ENCODE measurements around the gene STRN4.

DNA sequence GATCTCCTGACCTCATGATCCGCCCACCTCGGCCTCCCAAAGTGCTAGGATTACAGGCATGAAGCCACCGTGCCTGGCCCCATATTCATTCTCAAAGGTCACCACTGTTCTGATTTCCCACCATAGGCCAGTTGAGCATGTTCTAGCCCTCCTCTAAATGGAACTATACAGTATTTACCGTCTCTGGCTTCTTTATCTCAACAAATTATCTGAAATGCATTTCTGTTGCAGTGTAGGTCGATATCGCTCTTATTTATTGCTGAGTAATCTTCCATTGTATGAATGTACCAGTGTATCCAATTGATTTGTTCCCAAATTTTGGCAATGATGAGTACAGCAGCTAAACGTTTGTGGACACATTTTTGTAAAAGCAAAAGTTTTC, 26.8 kb upstream of the STRN4 start:
- TF ChIP-seq, protein P1, sequence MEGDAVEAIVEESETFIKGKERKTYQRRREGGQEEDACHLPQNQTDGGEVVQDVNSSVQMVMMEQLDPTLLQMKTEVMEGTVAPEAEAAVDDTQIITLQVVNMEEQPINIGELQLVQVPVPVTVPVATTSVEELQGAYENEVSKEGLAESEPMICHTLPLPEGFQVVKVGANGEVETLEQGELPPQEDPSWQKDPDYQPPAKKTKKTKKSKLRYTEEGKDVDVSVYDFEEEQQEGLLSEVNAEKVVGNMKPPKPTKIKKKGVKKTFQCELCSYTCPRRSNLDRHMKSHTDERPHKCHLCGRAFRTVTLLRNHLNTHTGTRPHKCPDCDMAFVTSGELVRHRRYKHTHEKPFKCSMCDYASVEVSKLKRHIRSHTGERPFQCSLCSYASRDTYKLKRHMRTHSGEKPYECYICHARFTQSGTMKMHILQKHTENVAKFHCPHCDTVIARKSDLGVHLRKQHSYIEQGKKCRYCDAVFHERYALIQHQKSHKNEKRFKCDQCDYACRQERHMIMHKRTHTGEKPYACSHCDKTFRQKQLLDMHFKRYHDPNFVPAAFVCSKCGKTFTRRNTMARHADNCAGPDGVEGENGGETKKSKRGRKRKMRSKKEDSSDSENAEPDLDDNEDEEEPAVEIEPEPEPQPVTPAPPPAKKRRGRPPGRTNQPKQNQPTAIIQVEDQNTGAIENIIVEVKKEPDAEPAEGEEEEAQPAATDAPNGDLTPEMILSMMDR (conservative IDR thresholded peaks at IDR 0.05), result no peak
- no peak for TF ChIP-seq ZFX (IDR thresholded peaks at IDR 0.05)

Data from C4-2B (cell line).